Stimulated activated CD4-positive, alpha-beta T cell treated with anti-CD3 and anti-CD28 coated beads, Interleukin-4, amount 100 ng/mL, for 4 hours (primary cell): ENCODE data around the gene CNNM2.
"Not testable (repeated sequence)": the region's sequence is repeated elsewhere in the genome, so short reads cannot be mapped to it uniquely, and the experiment has no call there.

ENCODE experiments used
- DNase-seq, 2 experiments: peaks; one replicate each; pipeline ENCODE4 v3.0.0-alpha.2; 2020

CNNM2 gene

DNA sequence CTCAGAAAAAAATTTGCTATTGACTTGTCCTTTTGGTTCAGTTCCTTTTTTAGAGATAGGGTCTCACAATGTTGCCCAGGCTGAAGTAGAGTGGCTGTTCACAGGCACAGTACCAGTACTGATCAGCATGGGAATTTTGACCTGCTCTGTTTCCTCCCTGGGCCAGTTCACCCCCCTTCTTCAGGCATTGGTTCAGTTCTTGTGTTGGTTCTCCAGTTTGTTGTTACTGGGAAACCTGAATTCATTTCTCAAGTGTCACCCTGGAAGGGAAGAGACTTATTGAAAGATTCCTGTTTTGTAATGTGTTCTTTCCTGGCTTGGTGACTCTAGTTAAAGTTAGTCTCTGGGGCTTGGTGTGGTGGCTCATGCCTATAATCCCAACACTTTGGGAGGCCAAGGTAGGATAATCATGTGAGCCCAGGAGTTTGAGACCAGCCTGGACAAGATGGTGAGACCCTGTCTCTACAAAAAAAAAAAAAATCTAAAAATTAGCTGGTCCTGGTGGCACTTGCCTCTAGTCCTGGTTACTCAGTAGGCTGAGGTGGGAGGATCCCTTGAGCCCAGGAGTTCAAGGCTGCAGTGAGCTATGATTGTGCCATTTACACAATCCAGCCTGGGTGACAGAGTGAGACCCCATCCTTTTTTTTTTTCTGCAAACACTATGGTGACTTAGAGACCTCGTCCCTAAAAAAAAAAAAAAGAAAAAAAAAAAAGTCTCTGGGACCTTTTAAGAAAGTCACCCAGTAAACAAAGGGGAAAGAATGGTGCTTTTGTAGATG, 52.7 kb downstream of the CNNM2 start:
- DNase-seq: no peak

DNA sequence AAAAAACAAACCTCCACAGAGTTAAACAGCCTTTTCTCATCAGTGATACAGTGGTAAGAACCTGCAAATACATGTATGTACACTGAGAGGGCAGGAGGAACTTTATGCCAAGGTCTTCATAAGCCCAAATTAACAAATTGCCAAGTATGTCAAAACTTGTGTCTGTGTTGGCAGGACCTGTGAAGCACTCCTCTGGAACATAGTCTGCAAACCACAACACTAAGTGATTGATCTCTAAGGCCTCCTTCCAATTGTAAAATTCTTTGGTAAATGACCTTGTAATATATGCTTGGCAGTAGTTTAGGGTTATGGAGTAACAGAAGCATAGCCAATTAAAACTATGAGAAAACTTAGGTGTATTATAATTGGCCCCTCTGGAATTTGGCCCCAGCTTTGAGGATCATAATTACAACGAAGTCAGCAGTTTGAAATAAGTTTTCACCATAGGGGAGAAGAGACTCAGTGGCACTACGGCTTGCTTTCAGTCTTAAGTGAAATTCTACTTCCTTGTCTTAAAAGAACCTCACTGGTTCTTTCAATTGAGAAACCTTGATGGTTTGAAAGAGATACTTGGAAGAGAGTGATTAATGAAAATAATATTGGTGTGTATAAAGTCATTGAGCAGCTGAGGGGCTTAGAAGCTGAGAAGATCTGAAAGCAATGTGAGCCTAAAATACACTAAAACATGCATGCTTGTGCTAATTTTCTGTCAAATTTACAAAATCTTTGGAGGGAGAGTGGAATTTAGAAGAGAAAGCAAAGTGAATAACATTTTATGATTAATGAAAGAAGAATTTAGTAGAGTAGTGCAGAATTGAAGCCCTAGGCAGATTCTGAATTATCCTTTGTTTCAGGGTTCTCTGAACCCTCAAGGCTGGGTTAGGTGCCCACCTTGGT, 57.6 kb downstream of the CNNM2 start:
- no peak for DNase-seq

GRCh38 chr10:102976380-102976726, 58.3 kb downstream of the CNNM2 start:
- not testable (repeated sequence) for DNase-seq

GRCh38 chr10:102982296-102982695, 64.2 kb downstream of the CNNM2 start:
- DNase-seq: no peak

GRCh38 chr10:102984086-102984485, 66.0 kb downstream of the CNNM2 start:
- no peak for DNase-seq

DNA sequence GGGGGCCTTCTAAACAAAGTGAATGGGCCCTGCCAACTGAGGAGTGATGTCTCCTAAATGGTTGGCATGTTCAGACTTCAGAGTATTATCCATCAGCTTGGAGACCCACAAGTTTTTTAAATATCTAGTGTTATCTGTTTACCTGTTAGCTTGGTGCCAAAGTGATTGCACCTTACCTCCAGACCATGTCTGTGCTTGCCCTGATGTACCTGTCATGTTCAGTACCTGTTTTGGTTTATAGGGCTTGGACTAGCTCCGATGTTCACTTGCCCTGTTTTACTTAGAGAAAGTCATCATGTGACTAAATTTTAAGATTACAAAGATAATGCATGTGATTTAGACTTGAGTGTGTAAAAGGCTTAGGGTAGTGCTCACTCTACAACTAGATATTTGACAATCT, 67.7 kb downstream of the CNNM2 start:
- no peak for DNase-seq

- DNase-seq: no peak
Measured at GRCh38 chr10:102988404-102989314, 70.6 kb downstream of the CNNM2 start.

DNA sequence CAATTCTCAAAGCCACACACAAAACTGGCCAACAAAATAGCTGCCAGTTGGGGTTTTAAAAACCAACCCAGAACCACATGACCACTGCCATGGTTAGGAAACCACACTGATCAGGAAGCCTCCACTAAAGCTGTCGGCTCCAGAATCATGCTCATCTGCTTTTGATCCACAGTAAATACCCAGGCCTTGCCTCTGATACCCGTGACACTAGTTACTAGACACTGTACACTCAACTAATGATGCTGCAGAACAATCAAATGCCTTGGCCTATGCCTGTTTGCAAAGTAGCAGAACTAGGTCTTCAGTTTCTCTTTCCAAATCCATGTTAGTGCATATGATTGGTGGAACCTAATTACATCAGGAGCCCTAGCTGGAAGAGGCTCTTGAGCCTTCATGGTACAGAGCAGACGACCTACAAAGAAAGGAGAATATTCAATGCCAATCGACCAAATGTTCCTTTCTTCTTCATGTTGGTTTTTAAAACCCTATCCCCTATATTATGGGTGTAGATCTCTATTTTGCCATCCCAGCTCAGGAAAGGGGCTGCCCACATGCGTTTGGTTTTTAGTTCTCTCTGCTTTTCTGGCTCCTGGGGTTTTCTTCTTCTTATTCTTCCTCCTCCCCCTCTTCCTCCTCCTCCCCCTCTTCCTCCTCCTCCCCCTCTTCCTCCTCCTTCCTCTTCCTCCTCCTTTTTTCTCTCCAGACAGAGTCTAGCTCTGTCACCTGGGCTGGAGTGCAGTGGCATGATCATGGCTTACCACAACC, 76.6 kb downstream of the CNNM2 start:
- no peak for DNase-seq

DNA sequence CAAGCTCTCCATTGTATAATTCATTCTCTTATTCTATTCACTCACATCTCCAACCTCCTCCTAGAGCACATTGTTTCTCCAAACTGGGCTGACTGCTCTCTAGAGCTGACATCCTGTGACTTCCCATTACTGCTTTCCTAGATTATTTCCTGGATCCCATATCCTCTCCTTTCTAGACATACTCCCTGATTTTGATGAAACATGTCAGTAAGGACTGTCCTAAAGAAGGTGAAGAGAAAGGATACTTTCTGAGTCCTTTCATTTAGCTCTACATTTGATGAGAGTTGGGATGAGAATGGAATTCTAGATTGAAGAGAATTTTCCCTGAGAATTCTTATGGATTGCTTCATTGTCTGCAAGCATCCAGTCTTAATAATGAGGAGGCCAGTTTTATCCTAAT, 78.8 kb downstream of the CNNM2 start:
- DNase-seq: no peak

- DNase-seq: no peak
Measured at GRCh38 chr10:102997998-102998397, 79.9 kb downstream of the CNNM2 start.

GRCh38 chr10:102998399-102998907, 80.4 kb downstream of the CNNM2 start:
- no peak for DNase-seq

- DNase-seq: not testable (repeated sequence)
Measured at GRCh38 chr10:103000050-103000449, 82.0 kb downstream of the CNNM2 start.

- no peak for DNase-seq
Measured at GRCh38 chr10:103007017-103007416, 88.9 kb downstream of the CNNM2 start.

GRCh38 chr10:103013416-103013815, 95.3 kb downstream of the CNNM2 start:
- no peak for DNase-seq

GRCh38 chr10:103019425-103019824, 101.3 kb downstream of the CNNM2 start:
- no peak for DNase-seq

GRCh38 chr10:103021150-103021899, 103.2 kb downstream of the CNNM2 start:
- no peak for DNase-seq

DNA sequence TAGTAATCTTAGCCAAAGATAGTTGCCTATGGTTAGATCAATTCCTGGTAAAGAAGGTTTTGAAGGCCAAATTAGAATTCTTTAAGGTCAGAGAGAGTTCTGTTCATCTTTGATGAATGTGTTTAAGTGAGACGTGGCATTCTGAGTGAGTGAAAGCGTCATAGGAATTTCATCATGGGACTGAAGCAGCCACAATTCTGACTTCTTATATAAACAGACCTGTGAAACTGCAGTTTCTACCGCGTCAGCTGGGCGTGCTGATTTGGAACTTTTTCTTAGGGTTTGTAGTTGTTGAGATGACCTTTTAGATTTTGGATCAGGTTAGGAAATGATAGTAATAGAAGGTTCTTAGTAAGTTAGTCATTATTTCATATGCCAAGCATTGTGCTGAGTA, 103.8 kb downstream of the CNNM2 start:
- no peak for DNase-seq

DNA sequence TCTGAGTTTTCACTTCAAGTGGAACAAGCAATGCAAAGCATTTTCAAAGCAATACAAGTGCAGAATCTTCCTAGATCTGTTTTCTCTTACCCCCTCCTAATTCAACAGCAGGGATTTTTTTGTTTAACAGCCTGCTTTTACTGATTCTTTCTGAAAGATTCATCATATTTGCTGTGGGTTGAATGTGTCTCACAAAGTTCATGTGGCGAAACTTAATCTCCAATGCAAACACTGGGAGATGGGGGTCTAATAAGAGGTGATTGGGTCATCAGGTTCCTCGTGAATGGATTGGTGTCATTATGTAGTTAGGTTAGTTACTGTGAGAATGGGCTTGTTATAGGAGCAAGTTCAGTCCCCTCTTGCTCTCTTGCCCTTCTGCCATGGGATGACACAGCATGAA, 107.6 kb downstream of the CNNM2 start:
- no peak for DNase-seq

- DNase-seq: no peak
Measured at GRCh38 chr10:103038570-103038969, 120.5 kb downstream of the CNNM2 start.

- no peak for DNase-seq
Measured at GRCh38 chr10:103040418-103040817, 122.3 kb downstream of the CNNM2 start.

DNA sequence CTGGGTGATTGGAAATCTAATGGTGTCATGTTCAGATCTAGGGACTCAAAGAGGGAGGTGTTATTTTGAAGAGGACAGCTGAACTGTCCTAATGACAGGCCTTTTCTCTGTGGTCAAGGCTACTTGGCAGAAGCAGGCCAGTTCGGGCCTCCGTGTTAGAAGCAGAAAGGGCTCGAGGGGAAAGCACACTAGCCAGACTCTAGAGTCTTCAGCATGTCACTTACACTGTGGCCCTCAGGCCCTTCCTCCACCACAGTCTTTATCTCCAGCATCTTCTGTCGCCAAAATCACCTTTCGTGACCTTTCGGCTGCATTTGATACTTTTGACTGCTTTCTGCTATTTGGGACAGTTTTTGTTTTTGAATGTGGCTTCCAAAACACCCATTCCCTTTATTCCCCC, 123.3 kb downstream of the CNNM2 start:
- no peak for DNase-seq
